ENCODE measurements around the gene LYPD6B.

DNA sequence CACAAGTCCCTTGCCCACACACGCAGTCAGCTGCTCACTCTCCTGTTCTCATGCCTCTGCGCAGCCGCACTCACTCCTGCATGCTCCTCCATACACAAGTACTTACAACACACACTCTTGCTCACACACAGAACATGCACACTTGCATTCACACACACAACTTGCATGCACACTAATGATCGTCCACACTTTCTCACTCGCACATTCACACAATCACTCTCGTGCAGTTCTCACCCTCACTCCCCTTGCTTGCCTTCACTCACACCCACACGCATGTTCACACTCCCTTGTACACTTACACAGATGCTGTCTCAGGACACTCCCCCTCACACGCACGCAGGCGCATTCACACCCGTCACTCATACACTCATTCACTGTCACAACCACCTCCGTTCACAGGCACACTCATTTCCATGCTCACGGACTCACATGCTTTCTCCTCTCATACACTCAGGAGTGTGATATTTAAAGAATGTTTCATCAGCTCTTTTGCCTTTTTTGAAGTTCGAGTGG lies 36.1 kb upstream of the LYPD6B start:
- TF ChIP-seq CTCF (IDR thresholded peaks at IDR 0.05) (no peak), POLR2A (IDR thresholded peaks at IDR 0.05) (no peak), EP300 (IDR thresholded peaks at IDR 0.05) (no peak), POLR2AphosphoS5 (IDR thresholded peaks at IDR 0.05) (no peak)

All from gastroesophageal sphincter (tissue), 3 donors.